Naive thymus-derived CD4-positive, alpha-beta T cell (primary cell): ENCODE results near the gene SHQ1. TPM values are rescaled to one million over a fixed set of nuclear protein-coding genes. Genes with fewer than 3 reads are reported as not detected.
"Not testable (repeated sequence)": the region's sequence is repeated elsewhere in the genome, so short reads cannot be mapped to it uniquely, and the experiment has no call there.

Experiments used
- ATAC-seq: fragments of 150-1000 bp; cut with Tn5 transposase; 2 replicates; pipeline ENCODE4 v1.10.0; 2021; ENCODE audit warnings: mild to moderate bottlenecking, moderate library complexity
- CTCF ChIA-PET: fragments of 350-600 bp; sonication (Branson Sonifier 250); formaldehyde crosslinking; loops from one replicate; lab custom pipeline; 2021; ENCODE audit warnings: antibody characterized with exemption; lab: Charles Lee
- POLR2A ChIA-PET: fragments of 350-600 bp; sonication (Branson Sonifier 250); formaldehyde crosslinking; loops from one replicate; lab custom pipeline; 2021; ENCODE audit warnings: antibody characterized with exemption, inconsistent platforms; lab: Charles Lee
- DNase-seq, 9 donors: peaks; one replicate each; pipeline versions ENCODE4 v3.0.0 to v3.0.0-alpha.2; 2020 to 2022; ENCODE audit warnings: mixed read lengths in 1 of 9
- H3K27ac ChIP-seq: one replicate; pipeline ENCODE4 v1.7.0; 2013; ENCODE audit warnings: mild to moderate bottlenecking, low read depth, low read length, moderate library complexity
- H3K27me3 ChIP-seq, 2 donors: one replicate each; pipeline ENCODE4 v1.7.0; 2013; ENCODE audit warnings: low read length in 2 of 2, mild to moderate bottlenecking in 2 of 2, moderate library complexity in 2 of 2; ENCODE audit not compliant: control insufficient read depth in 2 of 2, insufficient read depth in 2 of 2
- H3K36me3 ChIP-seq, 3 experiments: 1 replicate in 2 of 3; 2 replicates in 1 of 3; pipeline ENCODE4 v1.7.0; 2013; ENCODE audit warnings: low read length in 3 of 3, mild to moderate bottlenecking in 3 of 3, moderate library complexity in 1 of 3; ENCODE audit not compliant: insufficient read depth in 3 of 3, control insufficient read depth in 2 of 3
- H3K4me1 ChIP-seq, 2 donors: one replicate each; pipeline ENCODE4 v1.7.0; 2013; ENCODE audit warnings: low read length in 2 of 2, mild to moderate bottlenecking in 2 of 2, moderate library complexity in 1 of 2; ENCODE audit not compliant: control insufficient read depth in 2 of 2, insufficient read depth in 2 of 2
- H3K4me3 ChIP-seq: 2 replicates; pipeline ENCODE4 v1.7.0; 2013; ENCODE audit warnings: mild to moderate bottlenecking, low read length
- H3K9me3 ChIP-seq, 3 experiments: 1 replicate in 2 of 3; 2 replicates in 1 of 3; pipeline ENCODE4 v1.7.0; 2013; ENCODE audit warnings: low read length in 3 of 3; ENCODE audit not compliant: control insufficient read depth in 2 of 3
- H3K27ac Mint-ChIP-seq, 9 donors: one replicate each; pipeline ENCODE4 v1.8.0; 2020 to 2022; ENCODE audit warnings: mixed read lengths in 9 of 9, mild to moderate bottlenecking in 8 of 9, moderate library complexity in 5 of 9, inconsistent platforms in 2 of 9
- H3K27me3 Mint-ChIP-seq, 5 donors: one replicate each; pipeline ENCODE4 v1.8.0; 2021 to 2022; ENCODE audit warnings: mixed read lengths in 5 of 5, mild to moderate bottlenecking in 1 of 5
- H3K36me3 Mint-ChIP-seq, 5 donors: one replicate each; pipeline ENCODE4 v1.8.0; 2020 to 2022; ENCODE audit warnings: mixed read lengths in 5 of 5, mild to moderate bottlenecking in 3 of 5, inconsistent platforms in 1 of 5
- H3K4me1 Mint-ChIP-seq, 7 donors: one replicate each; pipeline ENCODE4 v1.8.0; 2020 to 2022; ENCODE audit warnings: mixed read lengths in 7 of 7, mild to moderate bottlenecking in 3 of 7, inconsistent platforms in 1 of 7
- H3K4me3 Mint-ChIP-seq, 10 donors: one replicate each; pipeline ENCODE4 v1.8.0; 2020 to 2022; ENCODE audit warnings: mild to moderate bottlenecking in 10 of 10, mixed read lengths in 10 of 10, moderate library complexity in 6 of 10, inconsistent platforms in 2 of 10
- H3K9me3 Mint-ChIP-seq, 11 donors: one replicate each; pipeline ENCODE4 v1.8.0; 2020 to 2022; ENCODE audit warnings: mixed read lengths in 11 of 11, mild to moderate bottlenecking in 4 of 11, inconsistent platforms in 1 of 11, moderate library complexity in 1 of 11
- intact Hi-C, 2 donors: fragments of 100-400 bp; cut with micrococcal nuclease; formaldehyde crosslinking; loops; one replicate each; pipeline ENCODE4 v1.15.1; 2023
- polyA plus RNA-seq, 2 donors: library from polyadenylated mRNA; unstranded; fragments of 300-500 nt; fragmentation: Illumina TruSeq; gene quantifications; one replicate each; pipeline ENCODE4 v1.2.3, GENCODE V29; 2021
- total RNA-seq, 6 experiments: library from RNA in 5 of 6; stranded (reverse) in 5 of 6; gene quantifications; 1 replicate in 5 of 6; 2 replicates in 1 of 6; pipeline ENCODE4 v1.2.3 and lab custom pipeline; 2021 to 2026

The SHQ1 gene
- total and polyA plus RNA-seq, 7 experiments from 2014 or later = 14.1 to 34.3 (median 24.5) TPM

- no peaks in the 10 kb centered on the region for H3K27me3 ChIP-seq
- CTCF ChIA-PET = no interaction called here
- no peak overlapping the region for H3K27ac Mint-ChIP-seq
- peaks cover 0 to 22% (median 6%) of the 10 kb centered on the region in 11 donors for H3K9me3 Mint-ChIP-seq
- no peak overlapping the region for H3K4me3 ChIP-seq
- no peaks in the 10 kb centered on the region for H3K27me3 Mint-ChIP-seq
- H3K36me3 Mint-ChIP-seq = peaks cover 0 to 8% (median 4%) of the 10 kb centered on the region in 5 donors
- peaks cover 0 to 14% (median 0%) of the 10 kb centered on the region in 3 experiments for H3K9me3 ChIP-seq
- no peak for DNase-seq
- no peak overlapping the region for H3K27ac ChIP-seq
- peaks cover 0 to 8% of the 10 kb centered on the region in 2 donors for H3K4me1 ChIP-seq
- intact Hi-C loops = no loop called here
- no peak for ATAC-seq
- no peak overlapping the region for H3K4me3 Mint-ChIP-seq
- H3K4me1 Mint-ChIP-seq = peaks cover 0 to 11% (median 6%) of the 10 kb centered on the region in 7 donors
- no peaks in the 10 kb centered on the region for H3K36me3 ChIP-seq
- POLR2A ChIA-PET = no interaction called here
Observed at GRCh38 chr3:72733676-72734075, 114.6 kb downstream of the SHQ1 start.

DNA sequence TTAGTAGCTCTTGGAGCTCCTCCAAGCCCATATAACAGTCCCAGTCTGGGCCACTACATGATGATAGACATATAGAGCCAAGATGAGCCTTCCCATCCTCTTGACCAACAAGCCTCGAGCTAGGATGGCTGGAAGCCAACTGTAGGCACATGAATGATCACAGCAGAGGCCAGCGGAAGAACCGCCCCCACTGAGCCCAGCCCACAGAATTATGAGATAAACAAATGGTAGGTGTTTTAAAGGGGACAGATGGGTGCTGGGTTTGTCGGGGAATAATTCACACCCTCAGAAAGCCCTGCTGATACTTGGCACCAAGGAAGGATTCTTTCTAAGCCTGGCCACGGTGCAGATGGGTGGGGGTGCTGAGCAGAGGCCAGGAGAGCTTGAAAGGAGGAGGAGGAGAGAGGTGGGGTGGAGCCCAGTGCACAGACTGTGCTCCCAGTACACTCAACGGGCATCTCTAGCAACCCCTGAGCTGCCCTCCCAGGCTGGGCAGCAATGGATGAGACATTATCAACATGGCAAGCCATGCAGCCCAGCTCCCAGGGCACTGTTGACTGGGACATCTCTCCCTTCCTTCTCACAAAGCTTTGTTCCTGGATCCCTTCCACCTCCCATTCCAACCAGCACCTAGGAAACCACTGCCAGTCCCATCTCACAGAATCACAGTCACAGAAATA is 115.4 kb downstream of the SHQ1 start:
- CTCF ChIA-PET = interaction anchor here (0.9 kb wide), 1 partner anchor 10 kb away, joined by 3 read pairs; no protein-coding TSS in a partner anchor
- H3K27ac ChIP-seq, H3K27me3 Mint-ChIP-seq, H3K4me1 Mint-ChIP-seq, DNase-seq, intact Hi-C loops, POLR2A ChIA-PET, H3K27me3 ChIP-seq, H3K36me3 ChIP-seq, ATAC-seq, H3K36me3 Mint-ChIP-seq, H3K27ac Mint-ChIP-seq, H3K4me3 ChIP-seq, H3K4me1 ChIP-seq: not testable (repeated sequence)
- Mint-ChIP-seq H3K4me3 (peak overlapping the region in 1 of 10 donors; percentile 56), H3K9me3 (peaks cover 0 to 22% (median 6%) of the 10 kb centered on the region in 11 donors)
- peaks cover 0 to 14% (median 0%) of the 10 kb centered on the region in 3 experiments for H3K9me3 ChIP-seq

DNA sequence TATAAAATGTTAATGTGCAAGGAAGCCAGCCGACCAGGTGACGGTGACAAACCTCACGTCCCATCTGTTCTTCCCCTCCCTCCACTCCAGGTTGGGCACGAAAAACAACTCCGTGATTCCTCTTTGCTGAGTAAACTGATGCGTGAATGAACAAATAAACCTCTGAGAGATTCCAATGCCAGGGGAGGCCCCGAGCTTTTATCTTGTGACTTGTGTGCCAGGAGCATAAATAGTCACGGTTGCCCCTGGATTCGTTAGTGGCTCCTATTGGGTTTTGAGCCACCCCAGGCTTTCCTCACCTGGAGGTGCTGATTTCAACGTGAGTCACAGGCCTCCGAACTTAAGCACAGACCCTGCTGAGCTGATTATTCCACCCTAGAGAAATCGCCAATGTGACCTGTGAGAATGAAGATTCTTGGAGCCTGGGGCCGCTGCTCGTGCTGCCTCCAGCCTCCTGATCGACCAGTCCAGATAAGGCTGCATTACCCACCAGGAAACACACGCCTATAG is 119.2 kb downstream of the SHQ1 start:
- POLR2A ChIA-PET = no interaction called here
- no peak for ATAC-seq
- Mint-ChIP-seq H3K27me3 (no peaks in the 10 kb centered on the region), H3K9me3 (peaks cover 0 to 13% (median 8%) of the 10 kb centered on the region in 11 donors), H3K4me1 (peaks cover 0 to 6% (median 0%) of the 10 kb centered on the region in 7 donors), H3K36me3 (peaks cover 0 to 8% (median 4%) of the 10 kb centered on the region in 5 donors), H3K27ac (no peak overlapping the region), H3K4me3 (no peak overlapping the region)
- intact Hi-C loops = no loop called here
- no peak overlapping the region for H3K4me3 ChIP-seq
- peaks cover 0 to 7% (median 0%) of the 10 kb centered on the region in 3 experiments for H3K9me3 ChIP-seq
- CTCF ChIA-PET = no interaction called here
- H3K27ac ChIP-seq = no peak overlapping the region
- no peak for DNase-seq
- no peaks in the 10 kb centered on the region for H3K27me3 ChIP-seq
- no peaks in the 10 kb centered on the region for H3K4me1 ChIP-seq
- H3K36me3 ChIP-seq = no peaks in the 10 kb centered on the region

- Mint-ChIP-seq H3K36me3 (peaks cover 0 to 8% (median 4%) of the 10 kb centered on the region in 5 donors), H3K27ac (no peak overlapping the region), H3K27me3 (no peaks in the 10 kb centered on the region), H3K4me3 (no peak overlapping the region), H3K4me1 (peaks cover 0 to 7% (median 3%) of the 10 kb centered on the region in 7 donors), H3K9me3 (peaks cover 0 to 13% (median 7%) of the 10 kb centered on the region in 11 donors)
- no peaks in the 10 kb centered on the region for H3K36me3 ChIP-seq
- no peak for DNase-seq
- ChIA-PET CTCF (no interaction called here), POLR2A (no interaction called here)
- H3K27me3 ChIP-seq = no peaks in the 10 kb centered on the region
- no peak overlapping the region for H3K27ac ChIP-seq
- H3K9me3 ChIP-seq = peaks cover 0 to 7% (median 0%) of the 10 kb centered on the region in 3 experiments
- no peaks in the 10 kb centered on the region for H3K4me1 ChIP-seq
- H3K4me3 ChIP-seq = no peak overlapping the region
- intact Hi-C loops = no loop called here
- no peak for ATAC-seq
Observed at GRCh38 chr3:72728329-72728889, 119.8 kb downstream of the SHQ1 start.

- Mint-ChIP-seq H3K9me3 (peaks cover 0 to 7% (median 2%) of the 10 kb centered on the region in 11 donors), H3K4me3 (no peak overlapping the region), H3K4me1 (peaks cover 0 to 9% (median 6%) of the 10 kb centered on the region in 7 donors), H3K36me3 (peaks cover 0 to 2% (median 0%) of the 10 kb centered on the region in 5 donors), H3K27ac (peak overlapping the region in 2 of 9 donors; percentile 29 to 74), H3K27me3 (no peaks in the 10 kb centered on the region)
- no peaks in the 10 kb centered on the region for H3K36me3 ChIP-seq
- no peaks in the 10 kb centered on the region for H3K4me1 ChIP-seq
- no peak overlapping the region for H3K27ac ChIP-seq
- peaks cover 0 to 3% (median 0%) of the 10 kb centered on the region in 3 experiments for H3K9me3 ChIP-seq
- no peak overlapping the region for H3K4me3 ChIP-seq
- intact Hi-C loops = no loop called here
- CTCF ChIA-PET = no interaction called here
- no peak for ATAC-seq
- no peaks in the 10 kb centered on the region for H3K27me3 ChIP-seq
- no peak for DNase-seq
- POLR2A ChIA-PET = no interaction called here
Observed at GRCh38 chr3:72727726-72728125, 120.5 kb downstream of the SHQ1 start.

DNA sequence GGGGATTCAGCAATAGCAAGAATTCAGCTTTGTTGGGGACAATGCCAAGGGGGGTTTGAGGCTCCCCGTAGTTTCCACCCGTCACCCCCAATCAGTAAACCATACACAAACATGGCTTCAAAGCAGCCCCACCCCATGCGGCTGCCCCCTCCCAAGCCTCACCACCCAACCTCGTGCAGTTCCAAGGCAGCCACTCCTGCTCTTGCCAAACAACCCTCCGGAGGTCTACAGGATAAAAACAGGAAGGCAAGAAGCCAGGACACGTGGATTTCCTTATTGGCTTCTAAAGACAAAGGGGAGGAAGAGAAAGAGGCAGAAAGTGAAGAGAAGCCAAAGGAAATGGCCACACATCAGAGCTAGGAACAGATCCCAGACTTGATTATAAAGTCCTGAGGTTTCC is 121.1 kb downstream of the SHQ1 start:
- no peak for ATAC-seq
- Histone ChIP-seq H3K9me3 (no peaks in the 10 kb centered on the region), H3K4me1 (no peaks in the 10 kb centered on the region), H3K36me3 (no peaks in the 10 kb centered on the region), H3K4me3 (no peak overlapping the region), H3K27ac (no peak overlapping the region), H3K27me3 (no peaks in the 10 kb centered on the region)
- DNase-seq = no peak
- H3K27ac Mint-ChIP-seq = no peak overlapping the region
- H3K27me3 Mint-ChIP-seq = no peaks in the 10 kb centered on the region
- intact Hi-C loops = no loop called here
- H3K4me3 Mint-ChIP-seq = peak overlapping the region in 1 of 10 donors; percentile 28
- CTCF ChIA-PET = no interaction called here
- peaks cover 0 to 9% (median 6%) of the 10 kb centered on the region in 7 donors for H3K4me1 Mint-ChIP-seq
- POLR2A ChIA-PET = interaction anchor here (2.0 kb wide), 1 partner anchor 12 kb away, joined by 8 read pairs; no protein-coding TSS in a partner anchor
- H3K36me3 Mint-ChIP-seq = no peaks in the 10 kb centered on the region
- peaks cover 0 to 5% (median 0%) of the 10 kb centered on the region in 11 donors for H3K9me3 Mint-ChIP-seq
